Activated CD8-positive, alpha-beta memory T cell treated with anti-CD3 and anti-CD28 coated beads, Interleukin-2, amount 50 U/mL, for 4 hours (primary cell): ENCODE measurements around the gene GUCA2A.

Experiments
- DNase-seq: peaks from one replicate; pipeline ENCODE4 v3.0.0-alpha.2; 2020

The GUCA2A gene

DNA sequence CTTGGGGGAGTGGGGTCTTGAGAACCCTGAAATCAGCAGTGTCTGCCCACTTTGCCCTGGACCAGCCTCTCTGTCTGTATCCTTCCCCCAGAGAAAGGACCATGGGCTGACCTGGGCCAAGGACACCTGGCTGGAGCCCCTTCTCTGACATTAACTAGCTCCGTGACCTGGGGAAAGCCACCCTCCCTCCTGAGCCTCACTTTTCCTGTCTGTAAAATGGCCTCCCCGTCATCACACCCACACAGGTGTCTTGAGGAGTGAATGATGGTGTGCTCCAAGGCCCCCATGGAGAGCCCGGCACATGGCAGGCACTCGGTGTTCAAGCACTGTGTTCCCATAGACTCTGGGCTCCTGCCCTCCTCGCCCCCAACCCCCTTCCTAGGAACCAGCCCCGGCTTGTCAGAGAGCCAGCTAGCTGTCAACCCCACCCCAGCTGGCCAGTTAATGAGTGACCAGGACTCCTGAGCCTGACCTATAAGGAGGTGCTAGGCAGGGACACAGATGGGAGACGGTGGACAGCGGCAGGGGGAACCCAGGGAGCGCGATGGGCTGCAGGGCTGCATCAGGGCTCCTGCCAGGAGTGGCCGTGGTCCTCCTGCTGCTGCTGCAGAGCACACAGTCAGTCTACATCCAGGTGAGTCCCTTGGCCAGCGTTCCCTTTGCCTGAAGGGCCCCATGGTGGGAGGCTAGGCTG lies 11.5 kb downstream of the GUCA2A start, which contains the start of gene GUCA2B:
Gene GUCA2B, plus strand, starts transcription at position 504 of the 694 bp plus-strand sequence. Its CDS starts 41 bp downstream, at position 545.
- no peak for DNase-seq

DNA sequence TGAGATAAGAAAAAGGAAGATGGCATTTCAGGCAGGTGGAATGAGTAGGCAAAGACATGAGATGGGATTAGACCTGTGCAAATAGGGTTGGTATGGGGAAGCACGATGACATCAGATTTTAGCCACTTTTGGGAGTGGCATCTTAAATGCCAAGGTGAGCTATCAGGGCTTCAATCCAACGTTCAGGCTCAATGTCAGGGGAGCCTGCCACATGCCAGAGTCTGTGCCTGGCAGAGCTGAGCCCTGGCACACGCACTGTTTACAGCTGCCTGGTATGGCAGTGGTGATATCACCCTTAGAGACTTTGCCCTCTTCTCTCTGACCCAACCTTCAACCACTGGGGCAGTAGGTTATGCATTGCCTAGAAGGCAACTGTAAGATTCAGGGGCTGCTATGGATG lies 12.4 kb downstream of the GUCA2A start:
- no peak for DNase-seq

DNA sequence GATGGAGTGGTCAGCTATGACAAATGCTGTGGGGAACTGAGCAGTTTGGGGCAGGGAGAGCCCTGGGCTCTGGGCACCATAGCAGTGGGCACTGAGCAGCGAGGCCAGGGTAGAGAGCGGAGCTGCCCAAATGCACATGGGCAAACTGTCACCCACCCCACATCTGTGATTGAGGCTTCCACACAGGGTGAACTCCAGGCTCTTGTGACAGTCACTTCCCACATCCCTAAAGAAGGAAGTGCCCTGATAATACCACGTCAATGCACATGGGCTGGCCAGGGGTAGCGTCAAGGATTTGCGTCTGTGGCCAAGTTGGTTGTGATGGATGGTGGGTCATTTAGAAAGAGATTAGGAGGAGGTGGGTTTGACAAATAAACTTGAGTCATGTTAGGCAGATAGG lies 13.9 kb downstream of the GUCA2A start:
- DNase-seq, result no peak

DNA sequence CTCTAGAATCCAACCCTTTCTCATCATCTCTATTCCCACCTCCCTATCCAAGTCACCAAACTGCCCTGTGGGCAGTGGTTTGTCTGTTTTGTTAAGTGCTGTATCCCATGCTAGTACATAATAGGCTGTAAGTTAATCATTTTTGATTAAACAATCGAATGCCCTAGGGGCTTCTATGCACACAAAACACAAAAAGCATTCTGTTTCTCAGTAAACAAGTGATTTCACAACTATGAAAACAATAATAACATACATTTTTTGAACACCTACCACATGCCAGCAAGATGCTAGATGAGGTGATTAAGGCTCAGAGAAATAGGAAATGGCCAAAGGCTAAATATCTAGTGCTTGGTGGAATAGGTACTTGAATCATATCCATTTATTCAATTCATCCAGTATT lies 16.4 kb downstream of the GUCA2A start:
- no peak for DNase-seq

DNA sequence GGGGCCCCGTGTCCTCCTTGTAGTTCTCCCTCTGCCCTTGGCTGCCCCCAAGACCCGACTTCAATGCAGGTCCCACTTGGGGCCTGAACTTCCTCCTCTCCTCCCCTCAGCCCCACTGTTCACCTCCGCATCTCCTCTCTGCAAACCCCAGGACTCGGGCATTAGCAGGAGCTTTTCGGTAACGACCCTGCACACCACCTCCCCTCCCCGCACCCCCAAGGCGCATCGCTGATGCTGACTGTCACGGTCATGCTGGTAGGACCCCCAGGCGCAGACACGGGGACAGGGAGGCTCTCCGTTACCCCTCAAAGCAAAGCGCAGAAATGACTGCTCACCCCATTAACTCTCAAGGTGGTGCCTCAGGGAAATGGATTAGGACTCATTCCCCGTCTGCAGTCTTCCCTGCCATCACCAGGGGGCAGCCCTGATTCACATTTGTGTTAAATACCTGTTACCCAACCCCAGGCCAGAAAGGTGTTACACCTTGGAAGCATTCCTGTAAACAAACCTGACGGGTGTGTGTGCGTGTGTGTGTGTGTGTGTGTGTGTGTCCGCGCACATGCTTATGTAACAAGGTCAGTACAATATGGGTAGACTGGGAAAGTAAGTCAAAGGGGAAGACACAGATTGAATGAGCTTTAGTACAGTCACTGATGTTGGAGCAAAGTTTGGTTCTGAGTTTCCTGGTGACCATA lies 17.8 kb downstream of the GUCA2A start:
- DNase-seq, result peak; percentile 70

DNA sequence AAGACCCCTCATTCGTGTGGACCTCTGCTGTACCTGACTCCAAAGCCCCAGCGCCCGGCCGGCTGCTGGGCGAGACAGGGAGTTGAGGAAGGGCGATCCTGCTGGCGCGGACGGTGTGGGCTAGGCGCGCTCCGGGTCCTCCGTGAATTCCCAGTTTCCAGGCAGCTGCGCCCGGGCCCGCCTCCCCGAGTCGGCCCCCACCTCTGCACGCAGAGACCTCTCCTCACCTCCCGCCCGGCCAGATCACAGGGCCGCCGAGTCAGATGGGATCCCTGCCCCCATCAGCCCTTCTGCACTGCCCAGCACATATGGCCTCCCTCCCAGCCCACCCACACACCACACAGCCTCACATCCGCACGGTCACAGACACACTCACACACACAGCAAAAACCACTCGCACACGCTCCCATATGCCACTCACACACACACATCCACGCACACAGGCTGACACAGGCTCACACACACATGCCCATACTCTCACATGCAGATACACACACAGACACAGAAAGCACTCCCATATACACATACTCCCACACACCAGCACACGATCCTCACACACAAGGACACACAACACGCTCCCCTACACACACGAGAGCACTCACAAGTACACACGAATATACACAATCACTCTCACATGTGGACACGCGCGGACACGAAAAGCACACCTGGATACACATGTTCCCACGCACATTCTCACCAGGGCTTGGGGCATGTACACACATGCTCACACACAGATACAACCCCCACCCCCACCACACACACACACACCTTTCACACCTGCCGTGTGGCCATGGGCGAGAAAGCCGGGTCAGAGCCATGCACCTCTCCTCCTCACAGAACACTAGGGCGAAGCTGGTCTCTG lies 18.6 kb downstream of the GUCA2A start:
- DNase-seq, result no peak

DNA sequence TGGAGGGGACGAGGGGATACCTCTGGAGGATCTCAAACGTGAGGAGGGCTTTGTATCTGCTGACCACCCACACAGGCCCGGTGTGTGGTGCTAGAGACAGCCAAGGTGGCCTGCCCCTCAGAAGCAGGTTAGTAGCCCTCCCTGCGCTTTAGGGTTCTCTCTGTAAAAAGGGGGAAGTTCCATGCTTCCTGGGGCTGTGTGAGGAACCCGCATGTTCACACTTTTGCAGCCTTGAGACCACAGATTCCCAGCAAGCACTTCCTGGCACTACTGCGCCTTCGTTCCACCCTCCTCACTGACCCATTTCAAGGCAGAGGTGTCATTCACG lies 19.2 kb downstream of the GUCA2A start:
- DNase-seq, result no peak

DNA sequence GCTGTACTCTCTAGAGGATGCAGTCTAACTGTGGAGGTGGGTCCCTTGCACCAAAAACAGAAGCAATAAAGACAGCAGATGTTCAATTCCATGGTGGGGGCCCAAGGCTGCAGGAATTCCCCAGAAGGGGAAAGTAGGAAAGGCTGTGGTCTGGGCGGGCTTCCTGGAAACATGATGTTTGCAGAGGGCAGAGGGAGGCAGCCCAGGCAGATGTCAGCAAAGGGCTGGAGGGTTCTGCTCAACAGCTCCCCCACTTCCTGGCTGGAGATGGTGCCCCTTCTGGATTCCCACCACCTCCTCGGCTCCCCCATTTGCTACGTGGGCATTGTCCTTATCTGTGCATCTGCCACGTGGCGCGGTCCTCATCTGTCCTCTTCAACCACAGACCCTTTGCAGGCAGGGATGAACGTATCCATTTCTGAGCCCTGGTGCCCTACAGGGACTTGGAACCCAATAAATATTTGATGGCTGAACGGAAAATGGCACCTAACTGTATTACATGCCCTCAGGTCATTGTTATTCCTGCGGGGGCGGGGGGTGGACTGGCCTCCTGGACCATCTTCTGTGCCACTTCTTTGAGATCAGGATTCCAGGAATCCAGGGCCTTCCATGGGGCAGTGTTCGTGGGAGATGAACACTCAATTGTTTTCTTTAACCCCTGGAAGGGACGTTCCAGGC lies 19.7 kb downstream of the GUCA2A start:
- no peak for DNase-seq

DNA sequence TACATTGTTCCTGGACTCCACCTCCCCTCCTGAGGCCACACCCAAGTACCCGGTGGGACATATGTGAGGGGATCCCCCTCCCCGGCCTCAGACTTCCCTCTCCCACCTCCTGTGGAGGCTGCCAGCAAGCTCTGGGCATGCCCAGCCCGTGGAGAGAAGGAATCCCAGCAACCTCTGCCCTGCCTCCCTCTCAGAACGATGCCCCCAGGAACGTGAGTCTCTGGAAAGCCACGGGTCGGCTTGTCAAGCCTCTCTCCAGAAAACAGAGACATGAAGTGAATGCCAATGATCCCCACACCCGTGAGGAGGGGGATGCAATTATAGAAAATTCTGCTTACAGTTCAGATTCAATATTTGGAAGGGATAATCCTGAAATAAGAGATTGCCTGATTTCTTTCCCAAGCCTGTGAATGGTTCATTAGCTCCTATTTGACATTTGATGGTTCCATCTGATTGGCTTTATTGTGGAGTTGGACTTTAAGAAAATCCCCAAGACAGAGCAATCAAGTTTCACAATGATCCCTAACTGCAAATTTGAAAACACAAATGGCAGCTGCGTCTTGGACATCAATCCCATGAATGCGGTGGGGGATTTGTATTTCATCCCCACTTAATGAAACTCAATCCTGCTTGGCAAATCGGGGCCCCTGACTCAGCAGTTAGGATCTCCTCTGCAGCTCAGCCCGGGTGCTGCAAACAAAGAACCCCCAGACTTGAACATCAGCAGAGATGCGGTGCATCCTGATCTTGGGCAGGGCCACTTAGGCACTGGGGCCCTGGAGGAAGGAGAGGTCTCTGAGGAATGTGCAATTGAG lies 20.4 kb downstream of the GUCA2A start:
- no peak for DNase-seq

DNA sequence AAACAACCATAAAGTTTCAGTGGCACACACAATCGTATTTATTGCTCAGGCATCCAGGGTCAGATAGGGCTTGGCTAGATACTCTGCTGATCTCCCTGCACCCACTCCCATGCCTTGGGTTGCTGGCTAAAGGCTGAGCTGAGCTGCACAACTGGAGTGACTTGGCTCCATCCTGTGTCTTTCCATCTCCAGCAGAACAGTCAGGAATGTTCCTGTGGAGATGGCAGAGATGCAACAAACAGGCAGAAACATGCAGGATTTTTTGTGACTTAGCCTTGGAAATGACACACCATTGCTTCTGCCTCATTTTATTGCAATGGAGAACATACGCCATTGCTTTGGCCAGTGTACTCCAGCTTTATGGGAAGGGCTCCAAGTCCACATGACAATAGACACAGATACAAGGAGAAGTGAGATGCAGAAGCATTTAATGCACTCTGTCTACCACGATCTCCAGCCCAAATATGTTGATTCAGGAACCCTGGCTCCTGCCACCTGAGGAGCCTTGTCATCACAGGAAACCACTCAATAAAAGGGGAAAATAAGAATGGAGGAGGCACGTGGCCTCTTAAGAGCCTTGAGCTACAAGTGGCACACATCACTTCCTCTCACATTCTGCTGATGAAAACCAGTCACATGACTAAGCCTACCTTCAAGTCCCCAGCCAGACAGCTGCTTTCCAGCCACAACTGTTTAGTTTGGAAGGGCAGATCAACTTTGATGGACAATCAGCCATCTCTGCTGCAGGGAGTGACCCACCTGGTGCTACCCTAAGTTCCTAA lies 21.5 kb downstream of the GUCA2A start:
- DNase-seq, result no peak

DNA sequence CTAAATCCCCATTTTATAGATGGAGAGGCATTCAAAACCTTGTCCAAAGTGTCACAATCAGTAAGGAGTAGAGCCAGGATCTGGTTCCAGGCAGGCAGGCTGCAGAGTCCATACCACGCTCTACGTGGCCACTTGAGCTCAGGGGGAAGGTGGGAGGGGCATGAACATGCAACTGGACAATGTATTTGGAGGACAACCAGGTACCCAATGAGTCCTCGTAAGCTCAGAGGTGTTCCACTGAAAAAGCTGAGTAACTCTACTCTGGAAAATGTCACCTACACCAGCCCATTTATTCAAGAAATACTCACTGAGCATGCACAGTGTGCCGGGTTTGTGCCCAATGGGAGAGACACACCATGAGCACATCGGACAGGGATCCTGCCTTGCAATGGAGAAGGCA lies 22.6 kb downstream of the GUCA2A start:
- no peak for DNase-seq

DNA sequence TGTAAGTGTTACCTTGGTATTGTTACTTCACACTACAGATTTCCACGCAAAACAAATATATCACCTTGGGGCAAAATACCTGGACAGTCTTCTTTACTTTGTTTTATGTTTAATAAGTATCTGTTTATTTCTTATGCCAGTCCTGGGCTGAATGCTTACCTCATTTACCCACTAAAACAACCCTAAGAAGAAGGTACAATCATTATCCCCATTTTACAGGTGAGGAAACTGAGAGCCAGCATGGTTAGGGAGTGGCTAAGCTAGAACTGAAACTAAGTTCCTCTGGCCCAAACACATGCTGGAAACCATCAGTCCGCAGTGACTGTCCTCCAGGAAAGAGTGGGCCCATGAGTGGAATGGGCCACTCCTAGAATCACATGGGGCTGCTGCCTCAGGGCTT lies 24.4 kb downstream of the GUCA2A start:
- no peak for DNase-seq

DNA sequence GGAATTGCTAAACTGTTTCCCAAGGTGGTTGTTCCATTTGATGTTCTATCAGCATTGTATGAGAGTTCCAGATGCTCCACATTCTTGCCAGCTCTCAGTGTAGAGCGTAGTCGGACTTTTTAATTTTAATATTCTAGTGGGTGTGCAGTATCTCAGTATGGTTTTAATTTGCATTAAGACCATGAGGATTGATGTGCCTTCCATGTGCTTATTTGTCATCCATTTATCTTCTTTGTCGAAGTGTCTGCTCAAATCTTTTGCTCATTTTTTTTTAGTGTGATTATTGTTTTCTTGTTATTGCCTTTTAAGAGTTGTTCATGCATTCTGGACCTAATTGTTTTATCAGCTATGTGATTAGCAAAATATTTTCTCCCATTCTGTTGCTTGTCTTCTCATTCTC lies 25.1 kb downstream of the GUCA2A start:
- DNase-seq, result no peak

DNA sequence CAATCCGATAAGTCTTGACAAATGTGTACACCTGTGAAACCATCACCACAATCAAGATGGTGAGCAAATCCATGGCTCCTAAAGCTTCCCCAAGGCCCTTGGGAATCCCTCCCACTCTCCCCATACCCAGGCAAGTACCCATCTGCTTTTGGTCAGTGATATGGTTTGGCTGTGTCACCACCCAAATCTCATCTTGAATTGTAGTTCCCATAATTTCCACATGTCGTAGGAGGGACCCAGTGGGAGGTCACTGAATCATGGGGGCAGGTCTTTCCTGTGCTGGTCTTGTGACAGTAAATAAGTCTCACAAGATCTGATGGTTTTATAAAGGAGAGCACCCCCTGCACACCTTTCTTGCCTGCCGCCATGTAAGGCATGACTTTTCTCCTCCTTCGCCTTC lies 26.0 kb downstream of the GUCA2A start:
- DNase-seq, result no peak

DNA sequence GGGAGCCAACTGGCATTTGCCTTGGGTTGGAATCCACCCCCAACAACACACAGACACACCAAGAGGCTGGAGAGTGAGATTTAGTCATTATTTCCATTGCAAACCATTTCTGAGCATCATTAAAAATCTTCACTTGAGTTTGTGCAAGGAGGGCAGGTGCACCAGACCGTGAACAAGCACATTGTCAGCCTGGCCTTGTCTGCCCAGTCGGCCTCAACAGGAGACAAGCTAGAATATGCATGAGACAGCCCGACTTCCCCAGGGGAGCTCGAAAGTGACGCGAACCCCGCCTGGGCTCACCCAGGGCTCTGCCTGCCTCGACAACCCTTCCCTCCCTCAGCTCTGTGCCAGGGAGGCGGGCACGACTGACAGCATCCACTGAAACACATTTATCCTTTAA lies 26.8 kb downstream of the GUCA2A start:
- DNase-seq, result no peak

DNA sequence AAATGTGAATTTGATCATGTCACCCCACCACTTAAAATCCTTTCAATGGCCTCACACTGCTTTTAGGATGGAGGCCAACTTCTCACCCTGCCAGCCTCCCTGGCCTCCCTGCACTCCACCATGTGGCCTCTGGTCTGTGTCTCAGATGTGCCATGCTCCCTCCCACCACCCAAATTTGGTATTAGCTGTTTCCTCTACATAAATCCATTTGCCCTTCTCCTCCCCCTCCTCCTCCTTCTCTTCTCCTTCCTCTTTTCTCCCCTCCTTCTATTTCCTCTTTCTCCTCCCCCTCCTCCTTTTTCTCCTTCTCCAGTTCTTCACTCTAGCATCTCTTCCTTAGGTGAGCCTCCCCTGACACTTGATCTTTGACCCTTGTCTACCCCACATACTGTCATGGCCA lies 28.1 kb downstream of the GUCA2A start:
- DNase-seq, result no peak

DNA sequence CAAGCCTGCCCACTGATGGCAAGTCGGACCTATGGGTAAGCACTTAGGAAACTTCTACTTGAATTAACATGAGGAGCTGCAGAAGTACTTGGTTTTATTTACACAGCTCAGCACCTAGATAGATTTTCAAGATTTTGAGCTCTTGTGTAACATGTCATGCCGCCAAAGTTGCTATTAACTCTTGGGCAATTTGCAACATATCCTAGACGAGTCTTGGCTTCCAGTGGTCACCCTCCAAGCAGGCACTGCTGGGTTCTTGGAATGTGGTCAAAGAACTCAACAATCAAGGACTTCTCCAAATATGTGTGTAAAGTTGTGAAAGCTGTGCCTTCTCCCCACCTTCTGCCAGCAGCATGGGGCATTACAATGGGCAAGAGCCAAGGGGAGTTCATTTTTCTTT lies 29.1 kb downstream of the GUCA2A start:
- DNase-seq, result no peak

DNA sequence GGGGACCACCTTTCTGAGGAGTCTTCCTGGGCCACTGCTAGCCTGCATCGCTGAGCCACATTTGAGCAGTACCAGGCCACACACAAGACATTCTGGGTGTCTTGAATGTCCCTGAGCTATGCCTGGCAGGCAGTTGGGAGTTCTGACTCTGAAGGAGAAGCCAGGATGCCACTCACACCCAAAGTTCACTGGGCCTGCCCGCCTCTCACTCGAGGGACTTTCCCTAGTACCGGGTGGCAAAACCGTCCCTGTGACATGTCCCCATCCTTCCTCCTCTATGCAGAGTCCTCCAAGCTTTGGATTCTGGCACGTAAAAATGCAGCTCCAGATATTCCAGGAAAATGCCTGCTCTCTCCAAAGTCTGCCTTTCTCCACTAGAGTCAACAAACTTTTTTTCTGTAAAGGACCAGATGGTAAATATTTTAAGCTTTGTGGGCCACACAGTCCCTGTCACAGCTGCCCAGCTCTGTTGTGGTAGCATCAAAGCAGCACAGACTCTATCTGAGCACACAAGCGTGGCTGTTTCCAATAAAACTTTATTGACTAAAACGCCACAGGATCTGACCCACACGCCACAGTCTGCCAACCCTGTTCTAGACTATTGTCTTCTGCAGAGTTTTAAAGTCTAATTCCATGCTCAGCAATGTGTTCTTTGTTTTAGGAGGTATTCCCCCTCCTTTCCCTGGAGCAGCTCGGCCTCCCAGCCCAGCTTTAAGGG lies 30.6 kb downstream of the GUCA2A start:
- DNase-seq, result no peak

DNA sequence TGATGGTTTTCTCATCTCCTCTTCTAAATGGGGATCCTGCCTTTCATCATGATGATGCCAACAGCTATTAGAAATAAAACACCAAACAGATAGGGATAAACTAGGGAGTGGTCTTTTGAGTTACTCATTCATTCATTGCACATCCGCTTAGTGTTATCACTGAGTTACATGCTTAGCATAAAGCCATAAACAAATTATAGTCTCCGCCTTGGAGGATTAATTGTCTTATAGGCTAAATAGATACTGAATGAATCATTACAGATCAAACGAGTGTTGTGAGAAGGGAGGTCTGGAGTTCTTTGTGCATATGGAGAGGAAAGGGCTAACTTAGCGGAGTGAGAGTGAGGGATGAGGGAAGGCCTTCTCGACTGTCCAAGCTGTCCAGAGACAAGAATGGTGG lies 31.2 kb downstream of the GUCA2A start:
- DNase-seq, result no peak

DNA sequence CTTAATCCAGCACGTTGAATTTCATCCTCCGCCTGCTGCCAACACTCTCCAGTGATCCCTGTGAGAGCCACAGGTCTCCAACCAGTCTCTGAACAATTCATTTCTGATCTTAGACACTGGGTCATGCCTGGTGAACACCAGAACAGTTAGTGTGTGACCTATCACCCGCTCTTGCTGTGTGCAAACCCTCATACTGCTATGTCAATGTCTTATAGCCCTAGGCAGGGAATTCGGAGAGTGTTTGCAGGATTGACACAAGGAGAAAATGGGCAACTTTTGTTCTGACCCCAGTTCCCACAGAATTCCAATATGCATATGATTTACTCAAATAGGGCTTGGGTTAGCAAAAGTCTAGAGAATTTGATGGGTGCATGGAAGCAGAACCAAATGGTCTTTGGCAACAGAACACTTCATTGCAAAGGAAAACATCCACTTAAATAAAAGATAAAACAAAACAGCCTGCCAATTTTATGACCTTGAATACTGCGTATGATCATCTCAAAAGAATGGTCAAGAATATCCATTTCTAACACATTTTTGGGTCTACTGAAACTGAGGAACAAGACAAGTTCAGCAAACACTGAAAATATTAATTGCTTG lies 34.4 kb downstream of the GUCA2A start:
- no peak for DNase-seq

DNA sequence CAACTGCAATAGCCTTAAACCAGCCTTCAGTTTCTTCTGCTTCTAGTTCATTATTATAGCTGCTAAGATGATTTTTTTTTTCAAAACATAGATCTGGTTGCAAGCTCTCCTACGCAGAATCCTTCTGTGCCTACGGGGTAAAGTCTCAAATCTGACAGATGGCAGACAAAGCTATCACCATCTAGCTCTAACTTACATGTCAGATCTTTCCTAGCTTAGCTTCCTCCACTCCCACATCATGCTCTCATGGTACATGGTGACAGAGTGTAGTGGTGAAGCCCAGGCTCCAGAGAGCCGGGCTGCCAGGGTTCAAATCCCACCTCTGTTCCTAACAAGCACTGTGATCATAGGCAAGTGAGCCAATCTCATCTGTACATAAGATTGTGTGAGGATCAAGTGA lies 35.6 kb downstream of the GUCA2A start:
- DNase-seq, result no peak
